ENCODE measurements around the gene SPAG8. TPM values are rescaled to one million over a fixed set of nuclear protein-coding genes. Genes with fewer than 3 reads are reported as not detected.

Gene SPAG8
- total and polyA plus RNA-seq, 9 of the 15 experiments (the other 6 are each of a cell fraction or from before 2014, with no cell fraction given): 0.03 to 0.47 (median 0.21) TPM

DNA sequence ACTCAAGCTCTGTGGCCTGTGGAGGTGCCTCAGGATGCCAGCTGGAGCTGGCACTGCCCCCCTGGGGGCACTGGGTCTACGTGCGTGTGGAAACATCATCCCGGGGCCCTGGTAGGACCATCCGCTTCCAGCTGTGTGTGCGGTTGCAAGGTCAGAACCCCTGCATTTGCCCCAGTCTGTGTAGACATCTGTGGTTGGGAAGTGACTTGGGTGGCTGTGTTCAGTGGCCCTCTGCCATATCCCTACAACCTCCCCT, 29.5 kb upstream of the SPAG8 start:
- H3K27ac ChIP-seq (ENCODE audit: extremely low read depth, low read depth, low read length): no peak overlapping the region
- in situ Hi-C loops (cut with MboI) (no loop called here), intact Hi-C loops (cut with micrococcal nuclease) (no loop called here)
- ChIA-PET CTCF (ENCODE audit: low intra/inter-chr PET ratio) (no interaction called here), POLR2A (interaction anchor here (0.6 to 0.8 kb wide), 4 partner anchors 10 to 1241 kb away, joined by 3 read pairs; no protein-coding TSS in a partner anchor)
- no TSS peak for BruUV-seq (replicated peaks)
- no peak overlapping the region for H3K4me3 ChIP-seq
- H3K4me2 ChIP-seq (ENCODE audit: insufficient read depth, low read length): no peak overlapping the region
- H3K9ac ChIP-seq (ENCODE audit: insufficient read depth in 1 of 2, low read depth in 2 of 2, low read length in 2 of 2): no peak overlapping the region
- no peak for FAIRE-seq
- no peak overlapping the region for H2AFZ ChIP-seq (ENCODE audit: low read depth, low read length)
- no peaks in the 10 kb centered on the region for H3K79me2 ChIP-seq (ENCODE audit: control insufficient read depth, insufficient read depth, low read length)
- H3K9me1 ChIP-seq (ENCODE audit: control insufficient read depth, insufficient read depth, low read length): no peaks in the 10 kb centered on the region
- DNase-seq (ENCODE audit: extremely low read depth in 1 of 4, low spot score in 3 of 4): no peak
- no peaks in the 10 kb centered on the region for H4K20me1 ChIP-seq (replicated peaks; ENCODE audit: control insufficient read depth, insufficient read depth, low read length)
- no peaks in the 10 kb centered on the region for H3K36me3 ChIP-seq (ENCODE audit: control insufficient read depth, insufficient read depth, low read length)
- 16% methylated on average over 5 of the region's 5 CpGs for WGBS (ENCODE audit: insufficient coverage, low coverage, missing lambda C conversion rate)
- peaks cover 0 to 34% of the 10 kb centered on the region in 2 experiments; a peak in 3 of 5 replicates for H3K27me3 ChIP-seq (ENCODE audit: control insufficient read depth in 2 of 2, insufficient read depth in 2 of 2, low read length in 2 of 2)
- H3K4me1 ChIP-seq (replicated peaks in 1 of 2; ENCODE audit: control insufficient read depth in 2 of 2, insufficient read depth in 2 of 2, low read length in 2 of 2): peaks cover 0 to 11% of the 10 kb centered on the region in 2 experiments; a peak in 2 of 5 replicates
- ATAC-seq: no peak
- H3K9me3 ChIP-seq (replicated peaks; ENCODE audit: control insufficient read depth, insufficient read depth, low read depth, low read length): no peaks in the 10 kb centered on the region
- no peak for TF ChIP-seq KAT8 (IDR thresholded peaks at IDR 0.05; ENCODE audit: low read depth)
- TF ChIP-seq, protein P1, sequence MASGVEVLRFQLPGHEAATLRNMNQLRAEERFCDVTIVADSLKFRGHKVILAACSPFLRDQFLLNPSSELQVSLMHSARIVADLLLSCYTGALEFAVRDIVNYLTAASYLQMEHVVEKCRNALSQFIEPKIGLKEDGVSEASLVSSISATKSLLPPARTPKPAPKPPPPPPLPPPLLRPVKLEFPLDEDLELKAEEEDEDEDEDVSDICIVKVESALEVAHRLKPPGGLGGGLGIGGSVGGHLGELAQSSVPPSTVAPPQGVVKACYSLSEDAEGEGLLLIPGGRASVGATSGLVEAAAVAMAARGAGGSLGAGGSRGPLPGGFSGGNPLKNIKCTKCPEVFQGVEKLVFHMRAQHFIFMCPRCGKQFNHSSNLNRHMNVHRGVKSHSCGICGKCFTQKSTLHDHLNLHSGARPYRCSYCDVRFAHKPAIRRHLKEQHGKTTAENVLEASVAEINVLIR (CRISPR knock-in tag; IDR thresholded peaks at IDR 0.05): no peak
- TF ChIP-seq SRSF7 (optimal IDR thresholded peaks at IDR 0.05; ENCODE audit: low read depth, low read length): no peak
- TF ChIP-seq, protein P2, sequence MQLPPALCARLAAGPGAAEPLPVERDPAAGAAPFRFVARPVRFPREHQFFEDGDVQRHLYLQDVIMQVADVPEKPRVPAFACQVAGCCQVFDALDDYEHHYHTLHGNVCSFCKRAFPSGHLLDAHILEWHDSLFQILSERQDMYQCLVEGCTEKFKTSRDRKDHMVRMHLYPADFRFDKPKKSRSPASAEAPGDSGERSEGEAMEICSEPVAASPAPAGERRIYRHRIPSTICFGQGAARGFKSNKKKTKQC (CRISPR knock-in tag; IDR thresholded peaks at IDR 0.05): no peak
- no peak for TF ChIP-seq PTRF (tag; IDR thresholded peaks at IDR 0.05)
- TF ChIP-seq NCOR1 (IDR thresholded peaks at IDR 0.05): no peak
- TF ChIP-seq ZNF707 (CRISPR knock-in tag; conservative IDR thresholded peaks at IDR 0.05): no peak
- no peak for TF ChIP-seq TFAM (CRISPR knock-in tag; conservative IDR thresholded peaks at IDR 0.05)
- TF ChIP-seq HSF4 (CRISPR knock-in tag; IDR thresholded peaks at IDR 0.05; ENCODE audit: borderline replicate concordance): no peak
- TF ChIP-seq, protein P3, sequence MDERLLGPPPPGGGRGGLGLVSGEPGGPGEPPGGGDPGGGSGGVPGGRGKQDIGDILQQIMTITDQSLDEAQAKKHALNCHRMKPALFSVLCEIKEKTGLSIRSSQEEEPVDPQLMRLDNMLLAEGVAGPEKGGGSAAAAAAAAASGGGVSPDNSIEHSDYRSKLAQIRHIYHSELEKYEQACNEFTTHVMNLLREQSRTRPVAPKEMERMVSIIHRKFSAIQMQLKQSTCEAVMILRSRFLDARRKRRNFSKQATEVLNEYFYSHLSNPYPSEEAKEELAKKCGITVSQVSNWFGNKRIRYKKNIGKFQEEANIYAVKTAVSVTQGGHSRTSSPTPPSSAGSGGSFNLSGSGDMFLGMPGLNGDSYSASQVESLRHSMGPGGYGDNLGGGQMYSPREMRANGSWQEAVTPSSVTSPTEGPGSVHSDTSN (CRISPR knock-in tag; IDR thresholded peaks at IDR 0.05; ENCODE audit: low read depth): no peak
- TF ChIP-seq, protein P3 (tag; conservative IDR thresholded peaks at IDR 0.05; ENCODE audit: low read depth): no peak
- TF ChIP-seq, protein P4, sequence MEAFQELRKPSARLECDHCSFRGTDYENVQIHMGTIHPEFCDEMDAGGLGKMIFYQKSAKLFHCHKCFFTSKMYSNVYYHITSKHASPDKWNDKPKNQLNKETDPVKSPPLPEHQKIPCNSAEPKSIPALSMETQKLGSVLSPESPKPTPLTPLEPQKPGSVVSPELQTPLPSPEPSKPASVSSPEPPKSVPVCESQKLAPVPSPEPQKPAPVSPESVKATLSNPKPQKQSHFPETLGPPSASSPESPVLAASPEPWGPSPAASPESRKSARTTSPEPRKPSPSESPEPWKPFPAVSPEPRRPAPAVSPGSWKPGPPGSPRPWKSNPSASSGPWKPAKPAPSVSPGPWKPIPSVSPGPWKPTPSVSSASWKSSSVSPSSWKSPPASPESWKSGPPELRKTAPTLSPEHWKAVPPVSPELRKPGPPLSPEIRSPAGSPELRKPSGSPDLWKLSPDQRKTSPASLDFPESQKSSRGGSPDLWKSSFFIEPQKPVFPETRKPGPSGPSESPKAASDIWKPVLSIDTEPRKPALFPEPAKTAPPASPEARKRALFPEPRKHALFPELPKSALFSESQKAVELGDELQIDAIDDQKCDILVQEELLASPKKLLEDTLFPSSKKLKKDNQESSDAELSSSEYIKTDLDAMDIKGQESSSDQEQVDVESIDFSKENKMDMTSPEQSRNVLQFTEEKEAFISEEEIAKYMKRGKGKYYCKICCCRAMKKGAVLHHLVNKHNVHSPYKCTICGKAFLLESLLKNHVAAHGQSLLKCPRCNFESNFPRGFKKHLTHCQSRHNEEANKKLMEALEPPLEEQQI (IDR thresholded peaks at IDR 0.05): no peak

Data from K562 (cell line).